Activated T-cell treated with anti-CD3 and anti-CD28 coated beads for 48 hours (primary cell): ENCODE measurements around the gene TMEM238.
"Not testable (repeated sequence)": the region's sequence is repeated elsewhere in the genome, so short reads cannot be mapped to it uniquely, and the experiment has no call there.

Source experiments
- DNase-seq: peaks from one replicate; pipeline ENCODE4 v3.0.0-alpha.2; 2020; ENCODE audit warnings: low read depth

TMEM238 gene, protein sequence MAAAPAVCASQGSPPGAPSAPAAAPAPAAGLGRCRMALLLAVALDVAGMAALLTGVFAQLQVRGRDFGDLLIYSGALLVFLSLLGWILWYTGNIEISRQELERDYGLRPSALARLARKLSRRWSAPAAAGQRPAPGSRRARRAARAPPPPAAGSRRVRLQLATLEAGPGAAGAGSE

DNA sequence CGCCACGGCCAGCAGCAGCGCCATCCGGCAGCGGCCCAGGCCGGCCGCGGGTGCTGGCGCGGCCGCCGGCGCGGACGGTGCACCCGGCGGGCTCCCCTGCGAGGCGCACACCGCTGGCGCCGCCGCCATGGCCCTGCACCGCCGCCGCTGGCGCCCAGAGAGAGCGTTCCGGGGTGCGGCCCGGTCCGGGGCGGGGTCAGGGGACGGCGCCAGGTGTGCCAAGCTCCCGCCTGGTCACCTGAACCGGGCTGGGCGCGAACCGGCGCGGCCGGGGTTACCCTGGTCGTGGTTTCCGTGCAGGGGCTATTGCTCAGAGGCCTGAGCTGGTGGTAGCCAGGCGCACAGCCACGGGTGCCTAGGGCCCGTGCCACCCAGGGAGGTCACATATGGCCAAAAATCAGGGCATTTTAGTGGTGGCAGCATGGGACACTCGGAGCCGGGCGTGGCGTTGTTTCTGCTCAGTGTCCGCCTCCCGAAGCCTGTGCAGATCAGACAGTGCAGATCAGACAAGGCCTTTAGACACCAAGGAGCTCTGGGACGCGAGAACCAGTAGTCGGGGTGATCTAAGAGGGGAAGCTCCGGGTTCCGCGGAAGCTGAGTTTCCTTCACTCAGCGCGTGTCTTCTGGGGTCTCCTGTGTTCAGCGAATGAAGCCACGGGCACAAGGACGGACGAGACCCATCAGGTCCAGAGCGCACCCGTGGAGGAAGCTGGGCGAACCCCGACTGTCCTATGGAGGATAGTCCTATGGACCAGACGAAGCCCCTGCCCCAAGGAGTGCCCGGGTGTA lies at the start of gene TMEM238:
Gene TMEM238 (minus strand): TSS at position 162 of the 789 bp plus-strand sequence. CDS start 33 bp downstream, at position 129.
- peak; percentile 50 for DNase-seq

DNA sequence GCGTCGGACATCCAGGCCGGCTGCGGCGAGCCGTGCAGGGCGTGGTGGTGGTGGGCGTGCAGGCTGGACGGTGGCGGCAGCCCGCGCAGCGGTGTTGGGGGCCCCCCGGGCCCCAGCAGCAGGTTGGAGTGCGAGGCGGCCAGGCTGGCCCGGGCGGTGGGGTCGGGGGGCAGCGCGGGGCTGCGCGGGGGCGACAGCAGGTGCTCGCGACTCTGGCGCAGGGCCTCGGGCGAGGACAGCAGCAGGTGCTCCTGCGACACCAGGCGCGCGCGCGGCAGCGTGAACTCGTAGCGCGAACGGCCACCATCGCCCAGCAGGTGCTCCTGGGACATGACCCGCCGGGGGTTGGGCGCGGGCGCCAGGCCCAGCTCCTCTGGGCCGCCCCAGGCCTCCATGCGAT lies 49.2 kb upstream of the TMEM238 start:
- DNase-seq: no peak

DNA sequence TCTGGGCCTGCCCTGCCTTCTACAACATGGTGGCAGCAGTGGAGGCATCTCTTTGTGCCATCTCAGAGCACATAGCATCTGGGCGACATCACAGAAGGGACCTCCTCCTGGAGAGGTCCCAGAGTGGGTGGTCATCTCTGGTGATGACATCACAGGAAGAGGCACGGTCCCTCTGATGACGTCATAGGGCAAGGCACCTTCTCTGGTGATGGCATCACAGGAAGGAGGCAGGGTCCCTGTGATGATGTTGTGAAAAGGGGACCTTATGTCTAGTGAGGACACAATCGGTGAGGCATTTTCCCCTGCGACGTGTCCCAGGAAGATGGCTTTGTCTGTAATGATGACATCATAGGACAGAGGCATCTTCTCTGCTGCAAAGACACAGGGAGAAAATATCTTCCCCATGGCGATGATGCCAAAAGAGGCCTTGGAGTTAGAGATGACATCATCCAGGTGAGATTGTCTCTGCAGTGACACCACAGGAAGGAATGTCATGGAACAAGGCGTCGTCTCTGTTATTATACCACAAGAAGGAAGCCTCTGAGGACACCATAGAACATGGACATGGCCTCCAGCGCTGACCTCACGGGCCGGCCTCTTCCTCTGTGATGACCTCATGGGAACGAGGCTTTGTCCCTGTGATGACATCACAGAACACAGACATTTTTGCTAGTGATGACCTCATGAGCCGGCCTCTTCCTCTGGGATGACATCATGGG lies 48.3 kb upstream of the TMEM238 start:
- no peak for DNase-seq

DNA sequence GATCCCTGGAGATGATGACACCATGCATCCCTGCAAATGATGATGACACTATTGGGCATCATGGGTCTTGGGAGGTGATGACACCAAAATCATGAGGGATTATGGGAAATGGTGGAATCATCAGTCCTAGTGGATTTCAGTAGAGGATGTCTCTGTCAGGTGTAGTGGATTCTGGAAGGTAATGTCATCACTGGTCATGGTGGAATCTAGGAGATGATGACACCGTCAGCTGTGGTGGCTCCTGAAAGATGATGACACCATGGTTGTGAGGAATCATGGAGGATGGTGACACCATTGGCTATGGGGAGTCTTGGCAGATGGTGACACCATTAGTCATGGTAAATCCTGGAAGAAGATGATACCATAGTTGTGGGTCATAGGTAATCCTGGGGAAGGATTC lies 47.1 kb upstream of the TMEM238 start:
- DNase-seq: no peak

DNA sequence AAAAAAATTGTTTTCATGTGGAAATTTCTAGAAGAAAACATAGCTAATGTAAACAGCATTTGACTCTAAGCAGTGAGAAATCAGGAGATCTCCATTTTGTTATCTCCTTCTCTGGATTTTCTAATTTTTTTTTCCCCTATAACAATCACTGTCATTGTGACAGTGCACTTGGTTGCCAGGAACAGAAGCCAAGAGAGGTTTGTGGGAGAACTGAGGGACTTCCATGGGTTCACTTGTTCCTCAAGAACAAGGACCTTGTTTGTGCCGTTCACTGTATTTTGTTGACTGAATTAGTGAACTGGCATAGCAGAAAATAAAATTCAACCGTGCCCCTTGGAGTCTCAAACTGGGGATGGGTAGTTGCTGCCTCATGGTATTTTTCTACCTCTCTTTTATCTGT lies 42.0 kb upstream of the TMEM238 start:
- DNase-seq: no peak

DNA sequence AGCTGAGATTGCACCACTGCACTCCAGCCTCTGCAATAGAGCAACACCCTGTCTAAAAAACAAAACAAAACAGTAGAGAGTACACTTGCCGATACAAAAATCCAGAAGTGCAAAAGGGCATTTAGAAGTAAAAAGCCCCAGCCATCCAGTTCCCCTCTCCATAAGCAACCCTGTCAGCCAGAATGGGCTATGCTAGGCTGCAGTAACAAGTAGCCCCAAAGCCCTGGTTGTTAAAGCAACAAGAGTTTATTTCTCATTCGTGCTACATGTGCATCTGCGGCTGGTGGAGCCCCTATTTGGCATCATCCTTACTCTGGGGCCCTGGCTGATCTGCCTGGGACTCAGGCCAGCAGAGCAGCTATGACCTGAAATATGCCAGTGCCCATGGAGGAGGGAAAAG lies 40.4 kb upstream of the TMEM238 start:
- no peak for DNase-seq

DNA sequence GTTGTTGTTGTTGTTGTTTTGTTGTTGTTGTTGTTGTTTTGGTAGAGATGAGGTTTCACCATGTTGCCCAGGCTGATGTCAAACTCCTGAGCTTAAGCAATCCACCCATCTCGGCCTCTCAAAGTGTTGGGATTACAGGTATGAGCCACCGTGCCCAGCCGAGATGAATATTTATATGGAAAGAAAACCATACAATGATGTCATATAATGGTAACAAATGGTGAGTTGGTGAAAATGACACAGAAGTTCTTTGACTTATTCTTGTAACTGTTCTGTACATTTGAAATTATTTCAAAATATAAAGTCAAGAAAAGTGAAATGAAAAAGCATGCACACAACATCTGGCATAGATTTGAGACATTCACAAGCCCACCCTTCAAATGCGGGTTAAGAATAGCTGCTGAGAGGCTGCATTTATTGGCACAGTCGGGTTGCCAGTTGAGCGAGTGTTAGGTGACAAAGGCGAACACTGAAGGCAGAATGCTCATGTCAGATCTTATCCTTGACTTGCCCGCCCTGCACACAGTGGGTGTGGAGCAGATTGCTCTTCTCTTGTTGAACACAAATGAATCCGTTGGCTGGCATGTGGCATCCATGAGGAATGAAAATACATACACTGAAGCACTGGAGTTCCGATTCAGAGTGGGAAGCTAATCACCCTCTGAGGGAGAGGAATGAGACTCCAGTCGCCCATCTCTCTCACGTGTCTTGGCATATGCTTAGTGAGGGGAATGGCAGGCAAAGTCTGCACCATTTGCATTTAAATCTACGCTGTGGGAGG lies 39.3 kb upstream of the TMEM238 start:
- no peak for DNase-seq

DNA sequence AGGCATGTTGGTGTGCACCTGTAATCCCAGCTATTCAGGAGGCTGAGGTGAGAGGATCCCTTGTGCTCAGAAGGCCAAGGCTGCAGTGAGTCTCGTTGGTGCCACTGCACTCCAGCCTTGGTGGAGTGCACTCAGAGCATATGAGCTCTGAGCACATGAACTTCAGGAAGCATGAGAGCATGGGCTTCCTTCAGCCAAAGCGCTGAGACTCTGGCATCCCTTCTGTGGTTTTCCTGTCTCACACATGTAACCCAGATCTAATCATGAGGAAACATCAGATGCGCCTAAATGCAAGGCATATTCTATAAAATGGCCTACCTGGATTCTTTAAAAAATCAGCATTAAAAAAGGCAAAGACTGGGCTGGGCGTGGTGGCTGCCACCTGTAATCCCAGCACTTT lies 37.2 kb upstream of the TMEM238 start:
- DNase-seq: not testable (repeated sequence)

DNA sequence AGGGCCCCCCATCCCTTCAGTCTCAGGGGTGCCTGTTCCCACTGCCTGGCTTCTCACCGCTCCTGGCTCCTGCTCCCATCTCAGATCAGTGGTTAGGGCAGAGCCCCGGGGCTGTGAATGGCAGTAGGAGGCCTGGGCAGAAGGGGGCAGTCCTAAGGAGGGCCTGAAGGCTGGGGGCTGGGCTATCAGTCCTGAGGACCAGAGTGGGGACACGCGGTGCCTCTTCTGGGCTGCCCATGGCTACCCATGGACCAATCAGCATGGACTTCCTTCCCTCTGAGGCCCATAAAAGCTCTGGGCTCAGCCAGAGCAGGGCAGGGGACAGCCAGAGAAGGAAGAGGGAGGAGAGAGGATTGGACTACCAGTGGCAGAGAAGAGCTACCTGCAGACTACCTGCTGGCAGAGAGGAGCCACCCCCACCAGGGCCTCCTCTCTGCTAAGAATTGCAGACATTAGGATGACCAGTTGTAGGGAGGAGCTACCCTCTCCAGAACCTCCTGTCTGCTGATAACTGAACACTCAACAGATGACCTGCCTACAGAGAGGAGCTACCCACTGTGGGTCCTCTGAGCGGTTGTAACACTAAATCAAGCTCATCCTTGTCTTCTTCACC lies 35.6 kb upstream of the TMEM238 start:
- DNase-seq: no peak

DNA sequence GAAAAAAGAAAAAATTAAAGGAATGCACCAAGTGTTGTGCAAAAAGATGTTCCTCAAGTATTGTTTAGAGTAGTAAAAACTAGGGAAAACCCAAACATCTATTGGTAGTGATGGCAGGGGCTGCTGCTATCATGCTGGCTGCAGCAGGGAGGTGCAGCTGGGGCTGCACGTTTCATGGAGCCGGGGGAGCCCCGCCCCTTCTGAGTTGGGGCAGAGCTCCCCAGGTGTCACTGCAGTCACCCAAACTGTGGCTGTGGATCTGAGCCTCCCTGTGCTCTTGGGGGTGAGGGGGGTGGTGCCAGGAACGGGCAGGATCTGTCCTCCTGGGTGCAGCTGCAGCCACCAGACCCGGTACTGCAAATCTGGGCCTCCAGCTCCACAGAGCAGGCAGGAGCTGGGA lies 35.0 kb upstream of the TMEM238 start:
- no peak for DNase-seq

DNA sequence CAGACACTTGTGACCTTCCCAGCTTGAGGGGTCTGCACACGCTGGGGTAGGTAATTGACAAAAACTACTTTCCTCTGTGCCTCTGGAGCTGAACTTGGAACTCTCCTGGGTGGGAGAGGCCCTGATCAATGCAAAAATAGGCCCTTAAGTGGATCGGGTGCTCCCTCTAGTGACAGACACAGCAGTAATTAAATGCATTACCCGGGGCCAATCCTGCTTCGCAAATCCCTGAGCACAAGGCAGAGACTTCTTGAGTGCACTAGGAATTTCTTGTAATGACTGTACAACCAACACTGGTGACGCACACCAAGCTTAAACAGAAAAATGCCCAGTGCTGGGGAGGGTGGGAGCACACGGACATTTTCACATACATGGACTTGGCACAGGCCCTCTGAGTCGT lies 34.1 kb upstream of the TMEM238 start:
- DNase-seq: no peak

DNA sequence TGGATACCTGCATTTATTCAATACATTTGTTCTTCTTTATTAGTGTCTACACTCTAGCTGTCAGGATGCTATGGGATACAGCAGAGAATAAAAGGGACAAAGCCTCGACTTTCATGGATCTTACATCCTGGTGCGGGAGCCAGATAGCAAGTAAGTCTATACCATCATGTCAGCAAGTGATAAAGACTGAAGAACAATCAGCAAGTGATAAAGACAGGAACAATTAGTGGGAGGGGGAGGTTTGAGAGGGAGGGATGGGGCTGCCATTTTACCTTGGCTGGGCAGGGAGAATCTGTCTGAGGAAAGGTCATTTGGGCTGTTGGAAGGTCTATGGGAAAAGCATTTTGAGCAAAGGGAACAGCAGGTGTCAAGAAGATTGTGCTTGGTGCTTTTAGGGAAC lies 26.1 kb upstream of the TMEM238 start:
- no peak for DNase-seq

DNA sequence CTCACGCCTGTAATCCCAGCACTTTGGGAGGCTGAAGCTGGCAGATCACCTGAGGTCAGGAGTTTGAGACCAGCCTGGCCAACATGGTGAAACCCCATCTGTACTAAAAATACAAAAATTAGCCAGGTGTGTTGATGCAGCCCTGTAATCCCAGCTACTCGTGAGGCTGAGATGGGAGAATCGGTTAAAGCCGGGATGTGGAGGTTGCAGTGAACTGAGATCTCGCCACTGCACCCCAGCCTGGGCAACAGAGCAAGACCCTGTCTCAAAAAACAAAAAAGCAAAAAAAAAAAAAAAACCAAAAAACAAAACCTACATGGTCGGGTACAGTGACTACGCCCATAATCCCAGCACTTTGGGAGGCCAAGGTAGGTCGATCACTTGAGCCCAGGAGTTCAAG lies 25.1 kb upstream of the TMEM238 start:
- not testable (repeated sequence) for DNase-seq

DNA sequence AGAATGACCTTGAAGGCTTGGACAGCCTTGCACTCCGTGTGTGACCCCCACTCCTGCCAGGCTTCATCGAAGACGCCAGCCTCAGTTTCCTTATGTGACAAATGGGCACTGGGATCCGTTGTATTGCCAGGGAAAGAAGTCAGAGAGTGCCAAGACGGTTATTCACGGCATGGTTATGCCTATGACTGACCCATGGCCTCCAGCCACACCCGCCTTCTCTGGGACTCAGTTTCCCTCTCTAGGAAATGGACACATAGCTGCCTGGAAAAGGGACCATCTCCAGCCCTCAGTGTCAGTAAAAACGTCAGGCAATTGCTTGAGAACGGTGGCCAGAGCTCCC lies 24.4 kb upstream of the TMEM238 start:
- DNase-seq: no peak

DNA sequence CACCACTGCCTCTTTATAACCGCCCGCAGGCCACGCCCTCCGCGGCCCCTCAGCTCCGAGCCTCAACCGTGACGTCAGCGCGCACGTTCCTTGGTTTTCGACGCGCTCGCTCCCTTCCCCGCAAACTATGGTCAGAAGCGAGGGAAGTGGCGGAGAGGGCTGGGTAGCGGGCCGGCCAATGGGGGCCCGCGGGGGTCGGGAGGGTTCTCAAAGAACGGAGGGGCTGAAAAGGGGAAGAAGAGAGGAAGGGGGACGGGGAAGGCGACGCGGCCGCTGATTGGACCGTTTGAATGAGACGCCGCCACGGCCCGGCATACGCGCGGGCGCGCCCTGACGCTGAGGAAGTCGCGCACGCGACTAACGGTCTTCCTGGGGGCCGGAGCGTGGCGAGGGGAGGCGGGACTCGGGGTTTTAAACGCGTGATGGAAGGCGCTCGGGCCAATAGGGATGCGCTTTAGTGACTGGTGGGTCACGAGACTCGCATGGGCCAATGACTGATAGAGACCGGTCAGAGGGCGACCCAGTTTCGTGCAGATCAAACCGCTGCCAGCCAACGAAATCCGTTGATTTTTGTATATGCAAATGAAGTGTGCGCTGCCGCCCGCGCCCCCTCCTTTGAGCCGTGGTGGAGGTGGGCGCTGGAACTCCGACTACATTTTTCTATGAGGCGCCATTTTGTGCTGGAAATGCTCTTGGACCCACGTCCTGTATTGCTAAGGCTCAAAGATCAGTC lies 23.9 kb upstream of the TMEM238 start:
- DNase-seq: peak; percentile 95

DNA sequence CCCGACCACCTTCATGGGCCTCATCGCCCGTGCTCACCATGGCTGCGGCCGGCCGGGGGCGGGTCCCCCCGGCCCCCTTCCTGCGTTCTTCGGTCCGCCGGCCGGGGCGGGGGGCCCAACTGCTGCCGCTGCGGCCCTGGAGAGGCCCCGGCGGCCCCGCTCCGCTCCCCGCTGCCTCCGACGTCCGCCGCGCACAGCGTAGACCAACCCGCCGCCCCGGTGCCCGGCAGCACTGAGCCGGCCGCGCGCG lies 23.4 kb upstream of the TMEM238 start, which contains the start of gene UBE2S:
Gene UBE2S (minus strand): TSS at position 239 of the 250 bp plus-strand sequence. CDS start 199 bp downstream, at position 40.
- DNase-seq: not testable (repeated sequence)

DNA sequence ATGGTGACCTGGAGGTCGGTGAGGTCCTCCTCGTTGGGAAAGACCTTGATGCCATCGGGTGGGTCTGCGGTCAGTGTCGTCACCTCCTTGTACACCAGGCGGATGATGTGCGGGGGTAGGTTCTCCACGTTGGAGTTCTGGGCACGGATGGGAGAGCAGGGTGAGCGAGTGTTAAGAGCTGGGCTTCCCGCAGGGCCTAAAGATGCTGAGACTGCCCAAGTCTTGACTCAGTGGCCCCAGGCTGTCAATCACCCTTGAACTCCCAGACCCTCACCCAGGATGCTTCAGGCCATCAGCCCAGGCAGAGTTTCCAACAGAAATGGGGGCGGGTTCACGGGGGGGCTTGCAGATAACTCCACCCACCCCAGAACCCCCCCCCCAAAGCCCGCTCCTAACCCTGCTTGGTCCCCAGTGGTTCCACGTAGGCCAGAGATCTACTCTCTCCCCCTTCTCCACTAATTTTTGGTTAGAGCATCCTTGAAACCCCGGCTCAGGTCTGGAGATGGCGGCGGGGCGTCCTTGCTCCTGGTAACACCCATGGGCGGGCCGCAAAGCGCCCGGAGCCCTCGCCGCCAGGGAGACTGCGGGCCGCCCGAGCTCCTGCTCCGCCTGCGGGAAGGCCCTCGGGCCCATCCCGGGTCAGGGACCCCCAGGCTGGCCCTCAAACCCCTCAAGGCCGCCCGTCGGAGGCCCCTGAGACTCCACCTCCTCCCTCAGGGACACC lies 22.9 kb upstream of the TMEM238 start:
- DNase-seq: no peak

DNA sequence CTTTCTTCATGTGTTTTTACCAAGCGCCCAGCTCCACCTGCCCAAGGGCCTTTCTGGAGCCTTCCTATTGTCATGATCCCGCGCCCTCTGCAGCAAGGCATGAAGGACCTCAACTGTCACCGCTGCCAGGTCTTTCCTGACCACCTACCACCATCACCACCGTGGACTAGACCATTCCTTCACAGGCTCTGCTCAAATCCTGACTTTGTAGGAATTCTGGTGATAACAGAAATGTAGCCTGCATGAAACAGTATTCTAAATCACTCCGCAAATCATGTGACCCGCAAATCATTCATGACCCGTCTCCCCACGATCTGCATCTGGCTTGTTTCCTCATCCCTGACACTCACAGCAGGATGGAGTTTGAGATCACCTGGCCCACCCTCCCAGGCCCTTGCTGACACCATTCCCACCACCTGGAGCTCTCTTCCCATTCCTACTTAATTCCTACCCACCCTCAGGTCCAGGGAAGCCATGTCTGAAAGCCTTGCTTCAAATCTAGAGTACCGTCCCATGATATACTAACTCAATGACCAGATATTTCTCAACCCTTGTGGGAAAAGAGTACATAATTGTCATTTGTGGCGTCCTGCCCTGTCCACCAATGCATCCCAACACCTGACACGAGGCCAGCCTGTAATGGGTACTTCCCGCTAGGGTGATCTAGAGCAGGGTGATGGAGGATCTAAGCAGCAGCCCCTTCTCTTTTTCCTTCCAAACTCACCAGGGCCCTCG lies 22.2 kb upstream of the TMEM238 start:
- DNase-seq: no peak

DNA sequence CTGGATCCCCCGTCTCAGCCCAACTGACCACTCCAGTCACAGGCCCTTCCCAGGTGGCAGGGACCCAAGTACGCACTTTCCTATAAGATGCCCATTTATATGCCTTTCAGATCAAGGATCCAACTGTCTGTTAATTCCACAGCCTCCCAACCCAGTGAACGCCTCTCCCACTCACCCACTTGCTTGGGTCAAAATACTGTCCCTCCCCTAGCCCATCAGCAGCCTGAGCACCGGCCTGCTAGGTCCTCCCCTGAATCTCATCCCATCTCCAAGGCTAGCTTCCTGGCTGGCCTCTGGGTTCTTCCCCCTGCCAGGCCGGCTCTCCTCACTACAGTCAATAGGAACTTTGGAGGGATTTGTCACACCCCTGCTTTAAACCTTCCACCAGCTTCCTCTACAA lies 21.5 kb upstream of the TMEM238 start:
- no peak for DNase-seq

DNA sequence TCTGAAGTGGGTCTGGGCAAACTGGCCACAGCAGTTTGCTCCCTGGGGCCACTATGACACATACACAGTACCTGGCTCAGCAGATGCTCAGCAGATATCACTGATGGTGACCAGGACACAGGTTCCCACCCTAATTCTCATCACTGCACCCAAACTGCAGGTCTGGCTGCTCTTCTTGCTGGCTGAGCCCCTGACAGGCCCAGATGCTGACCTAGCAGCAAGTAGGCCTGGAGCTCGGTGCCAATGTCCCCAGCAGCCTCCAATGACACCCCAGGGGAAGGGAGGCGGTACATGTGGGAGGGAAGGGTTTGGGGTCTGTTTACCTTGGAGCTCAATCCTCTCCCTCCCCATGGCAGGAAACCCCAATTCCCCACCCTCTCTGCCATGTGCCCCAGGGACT lies 18.4 kb upstream of the TMEM238 start:
- no peak for DNase-seq
